Loucy (cell line): Measurements from ENCODE around the gene TXNL4A.

Experiments used
- CTCF ChIP-seq: fragments of 200-600 bp; sonication (generic); conservative IDR thresholded peaks from 2 replicates; pipeline ENCODE4 v1.5.1; 2014; ENCODE audit warnings: mild to moderate bottlenecking, antibody characterized with exemption, low read length
- EZH2phosphoT487 ChIP-seq: fragments of 200-600 bp; IDR thresholded peaks from 2 replicates; pipeline ENCODE4 v1.6.1; 2018; ENCODE audit warnings: antibody characterized with exemption, mild to moderate bottlenecking, moderate library complexity, borderline replicate concordance

GRCh38 chr18:80033181-80034067, 45.1 kb upstream of the TXNL4A start:
- TF ChIP-seq CTCF (no peak), EZH2phosphoT487 (no peak)
